ENCODE data around the gene IFT122.

DNA sequence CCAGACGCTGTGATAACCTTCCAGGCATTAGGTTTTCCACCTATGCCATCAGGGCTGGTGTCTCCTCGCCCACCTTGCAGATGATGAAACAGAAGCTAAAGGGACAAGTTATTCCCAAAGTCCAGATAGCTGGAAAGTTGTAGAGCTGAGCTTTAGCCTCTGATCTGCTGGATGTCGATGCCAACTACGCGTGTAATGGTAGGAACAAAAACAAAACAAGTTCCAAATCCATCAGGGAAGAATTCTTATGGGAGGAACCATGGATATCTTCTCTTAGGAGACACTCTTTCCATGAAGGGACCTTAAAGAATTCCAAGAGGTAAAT is 60.3 kb downstream of the IFT122 start:
- TF ChIP-seq CTBP1 (IDR thresholded peaks at IDR 0.05; ENCODE audit: borderline replicate concordance) (no peak), FOXM1 (IDR thresholded peaks at IDR 0.05; ENCODE audit: borderline replicate concordance) (no peak), LEF1 (IDR thresholded peaks at IDR 0.05; ENCODE audit: borderline replicate concordance) (no peak), SP1 (IDR thresholded peaks at IDR 0.05) (no peak), HDGF (IDR thresholded peaks at IDR 0.05; ENCODE audit: borderline replicate concordance) (no peak), NFRKB (IDR thresholded peaks at IDR 0.05) (no peak), TARDBP (IDR thresholded peaks at IDR 0.05) (no peak), BHLHE40 (IDR thresholded peaks at IDR 0.05; ENCODE audit: borderline replicate concordance) (no peak), FOXK2 (IDR thresholded peaks at IDR 0.05) (no peak), FOXA1 (IDR thresholded peaks at IDR 0.05) (no peak), PKNOX1 (IDR thresholded peaks at IDR 0.05) (no peak), SUZ12 (IDR thresholded peaks at IDR 0.05) (no peak), L3MBTL2 (conservative IDR thresholded peaks at IDR 0.05) (no peak)

All from HEK293T (cell line).